ENCODE data around the gene UGT1A7. TPM values are rescaled to one million over a fixed set of nuclear protein-coding genes. Genes with fewer than 3 reads are reported as not detected.
A peak's percentile ranks its signal among the peaks of the same experiment; 100 is the strongest.

The UGT1A7 gene
- total and polyA plus RNA-seq, 3 donors from 2014 or later, result 0.19 TPM; not detected in 2

- WGBS, 2 donors, result 88 to 90% methylated on average over 14 of the region's 14 CpGs
- no peaks in the 10 kb centered on the region for H3K27me3 ChIP-seq
Measured at GRCh38 chr2:233798335-233799086, 116.8 kb downstream of the UGT1A7 start.

GRCh38 chr2:233799087-233799665 lies 117.5 kb downstream of the UGT1A7 start:
- TF ChIP-seq POLR2A (IDR thresholded peaks at IDR 0.05), result no peak
- TF ChIP-seq CTCF (IDR thresholded peaks at IDR 0.05), result no peak
- no peak overlapping the region for H3K4me3 ChIP-seq
- H3K36me3 ChIP-seq (ENCODE audit: low read depth, missing control alignments), result no peaks in the 10 kb centered on the region
- no peaks in the 10 kb centered on the region for H3K9me3 ChIP-seq
- H3K27ac ChIP-seq, result no peak overlapping the region
- no peaks in the 10 kb centered on the region for H3K27me3 ChIP-seq
- DNase-seq, result peak; percentile 4
- intact Hi-C loops (cut with DNase I; ENCODE audit: low total_unique reads), result no loop called here
- H3K4me1 ChIP-seq, result no peaks in the 10 kb centered on the region
- WGBS, 2 donors, result 61 to 72% methylated on average over 7 of the region's 7 CpGs

More at GRCh38 chr2:233798335-233799086, 116.8 kb downstream of the UGT1A7 start:
- no peak overlapping the region for H3K27ac ChIP-seq
- no peaks in the 10 kb centered on the region for H3K4me1 ChIP-seq
- no peaks in the 10 kb centered on the region for H3K36me3 ChIP-seq (ENCODE audit: low read depth, missing control alignments)
- TF ChIP-seq CTCF (IDR thresholded peaks at IDR 0.05), result no peak
- TF ChIP-seq POLR2A (IDR thresholded peaks at IDR 0.05), result no peak
- intact Hi-C loops (cut with DNase I; ENCODE audit: low total_unique reads), result no loop called here
- H3K9me3 ChIP-seq, result no peaks in the 10 kb centered on the region
- DNase-seq, result peak; percentile 7
- no peak overlapping the region for H3K4me3 ChIP-seq

GRCh38 chr2:233799716-233800115 lies 118.0 kb downstream of the UGT1A7 start:
- no peaks in the 10 kb centered on the region for H3K4me1 ChIP-seq
- no peak for DNase-seq
- intact Hi-C loops (cut with DNase I; ENCODE audit: low total_unique reads), result no loop called here
- no peak overlapping the region for H3K4me3 ChIP-seq
- H3K27me3 ChIP-seq, result no peaks in the 10 kb centered on the region
- 59 to 67% methylated on average over 3 to 5 of the region's 5 CpGs for WGBS, 2 donors
- H3K27ac ChIP-seq, result no peak overlapping the region
- H3K9me3 ChIP-seq, result no peaks in the 10 kb centered on the region
- TF ChIP-seq POLR2A (IDR thresholded peaks at IDR 0.05), result no peak
- TF ChIP-seq CTCF (IDR thresholded peaks at IDR 0.05), result no peak
- no peaks in the 10 kb centered on the region for H3K36me3 ChIP-seq (ENCODE audit: low read depth, missing control alignments)

- no peak overlapping the region for H3K4me3 ChIP-seq
- no peaks in the 10 kb centered on the region for H3K36me3 ChIP-seq (ENCODE audit: low read depth, missing control alignments)
- no peaks in the 10 kb centered on the region for H3K4me1 ChIP-seq
- TF ChIP-seq POLR2A (IDR thresholded peaks at IDR 0.05) (no peak), CTCF (IDR thresholded peaks at IDR 0.05) (no peak)
- WGBS, 2 donors, result 82 to 91% methylated on average over 7 of the region's 7 CpGs
- intact Hi-C loops (cut with DNase I; ENCODE audit: low total_unique reads), result no loop called here
- no peak overlapping the region for H3K27ac ChIP-seq
- no peaks in the 10 kb centered on the region for H3K9me3 ChIP-seq
- DNase-seq, result peak; percentile 4
- no peaks in the 10 kb centered on the region for H3K27me3 ChIP-seq
Measured at GRCh38 chr2:233800208-233800607, 118.5 kb downstream of the UGT1A7 start.

All from testis (tissue), 3 donors.